DMS153 treated with DMSO at 0.1 percent for 48 hours (cell line): Measurements from ENCODE around the gene SUPT16H.
"Not testable (repeated sequence)": the region's sequence is repeated elsewhere in the genome, so short reads cannot be mapped to it uniquely, and the experiment has no call there.

Experiments used
- DNase-seq: peaks from one replicate; lab custom pipeline; 2025; ENCODE audit not compliant: unreplicated experiment; lab: John Stamatoyannopoulos, UW

Gene SUPT16H

GRCh38 chr14:21383848-21384493, at the start of gene SUPT16H:
TSS of gene SUPT16H (minus strand) at chr14:21384019. CDS start at chr14:21383927, 92 bp downstream.
- DNase-seq = peak; percentile 96

GRCh38 chr14:21431126-21431525, 47.3 kb upstream of the SUPT16H start:
- DNase-seq = no peak

GRCh38 chr14:21428930-21429329, 45.1 kb upstream of the SUPT16H start:
- no peak for DNase-seq

GRCh38 chr14:21426692-21427091, 42.9 kb upstream of the SUPT16H start:
- DNase-seq = no peak

GRCh38 chr14:21419528-21419927, 35.7 kb upstream of the SUPT16H start:
- no peak for DNase-seq

GRCh38 chr14:21415329-21415728, 31.5 kb upstream of the SUPT16H start:
- DNase-seq = no peak

GRCh38 chr14:21414137-21414631, 30.4 kb upstream of the SUPT16H start:
- no peak for DNase-seq

GRCh38 chr14:21408147-21408546, 24.3 kb upstream of the SUPT16H start:
- DNase-seq = no peak

GRCh38 chr14:21406213-21406612, 22.4 kb upstream of the SUPT16H start:
- DNase-seq = no peak

GRCh38 chr14:21405097-21405496, 21.3 kb upstream of the SUPT16H start:
- DNase-seq = no peak

- no peak for DNase-seq
These were observed 15.6 kb upstream of the SUPT16H start for GRCh38 chr14:21399311-21399870.

GRCh38 chr14:21398901-21399300, 15.1 kb upstream of the SUPT16H start:
- no peak for DNase-seq

- DNase-seq = no peak
These were observed 11.6 kb upstream of the SUPT16H start for GRCh38 chr14:21395450-21395849.

- DNase-seq = no peak
These were observed 1.5 kb upstream of the SUPT16H start for GRCh38 chr14:21385188-21385904.

GRCh38 chr14:21384494-21384851, 654 bp upstream of the SUPT16H start:
- DNase-seq = no peak

GRCh38 chr14:21382886-21383847, 652 bp downstream of the SUPT16H start:
- no peak for DNase-seq

- DNase-seq = no peak
These were observed 1.7 kb downstream of the SUPT16H start for GRCh38 chr14:21382095-21382494.

GRCh38 chr14:21379338-21379737, 4.5 kb downstream of the SUPT16H start:
- no peak for DNase-seq

GRCh38 chr14:21373980-21374379, 9.8 kb downstream of the SUPT16H start:
- no peak for DNase-seq

GRCh38 chr14:21372814-21373213, 11.0 kb downstream of the SUPT16H start:
- DNase-seq = not testable (repeated sequence)
